Fibroblast of peridontal ligament (primary cell): ENCODE data around the gene TMEM51.

ENCODE experiments used
- DNase-seq: peaks from one replicate; pipeline ENCODE4 v3.0.0-alpha.2; 2010; ENCODE audit errors: extremely low read depth

TMEM51 gene

DNA sequence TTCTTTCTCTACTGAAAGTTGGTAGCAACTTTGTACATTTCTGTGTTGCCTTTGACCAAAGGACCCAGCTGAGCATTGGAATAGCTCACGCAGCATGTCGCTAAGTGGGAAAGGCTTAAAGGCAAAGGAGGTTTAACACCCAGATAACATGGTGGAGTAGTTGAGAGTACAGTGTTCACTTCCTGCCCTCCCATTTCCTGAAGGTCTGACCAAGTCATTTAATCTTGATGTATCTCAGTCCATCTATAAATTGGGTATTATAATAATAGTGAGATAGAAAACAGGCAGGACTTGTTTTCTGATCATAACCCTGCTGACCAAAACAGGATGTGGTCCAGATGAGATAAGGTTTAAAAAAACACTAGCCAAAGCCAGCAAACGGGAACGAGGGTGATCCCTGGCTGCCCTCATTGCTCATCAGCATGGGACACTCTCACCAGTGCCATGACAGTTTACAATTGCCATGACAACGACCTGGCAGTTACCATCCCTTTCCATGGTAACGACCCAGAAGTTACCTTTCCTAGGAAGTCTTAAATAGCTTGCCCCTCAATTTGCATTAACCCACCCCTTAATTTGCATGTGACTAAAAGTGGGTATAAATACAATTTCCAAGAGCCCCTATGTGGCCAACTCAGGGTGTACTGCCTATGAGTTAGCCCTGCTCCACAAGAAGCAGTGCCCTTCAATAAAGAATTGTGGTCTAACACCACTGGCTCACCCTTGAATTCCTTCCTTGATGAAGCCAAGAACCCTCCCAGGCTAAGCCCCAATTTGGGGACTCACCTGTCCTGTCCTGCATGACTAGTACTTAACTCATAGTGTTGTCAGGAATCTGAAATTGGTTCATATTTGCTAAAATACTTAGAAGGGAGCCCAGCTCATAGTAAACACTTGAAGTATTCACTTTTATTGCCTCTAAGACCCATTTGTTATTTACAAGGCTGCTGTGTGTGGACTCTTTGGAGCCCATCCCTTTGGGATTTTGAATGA lies 65.0 kb downstream of the TMEM51 start:
- no peak for DNase-seq

DNA sequence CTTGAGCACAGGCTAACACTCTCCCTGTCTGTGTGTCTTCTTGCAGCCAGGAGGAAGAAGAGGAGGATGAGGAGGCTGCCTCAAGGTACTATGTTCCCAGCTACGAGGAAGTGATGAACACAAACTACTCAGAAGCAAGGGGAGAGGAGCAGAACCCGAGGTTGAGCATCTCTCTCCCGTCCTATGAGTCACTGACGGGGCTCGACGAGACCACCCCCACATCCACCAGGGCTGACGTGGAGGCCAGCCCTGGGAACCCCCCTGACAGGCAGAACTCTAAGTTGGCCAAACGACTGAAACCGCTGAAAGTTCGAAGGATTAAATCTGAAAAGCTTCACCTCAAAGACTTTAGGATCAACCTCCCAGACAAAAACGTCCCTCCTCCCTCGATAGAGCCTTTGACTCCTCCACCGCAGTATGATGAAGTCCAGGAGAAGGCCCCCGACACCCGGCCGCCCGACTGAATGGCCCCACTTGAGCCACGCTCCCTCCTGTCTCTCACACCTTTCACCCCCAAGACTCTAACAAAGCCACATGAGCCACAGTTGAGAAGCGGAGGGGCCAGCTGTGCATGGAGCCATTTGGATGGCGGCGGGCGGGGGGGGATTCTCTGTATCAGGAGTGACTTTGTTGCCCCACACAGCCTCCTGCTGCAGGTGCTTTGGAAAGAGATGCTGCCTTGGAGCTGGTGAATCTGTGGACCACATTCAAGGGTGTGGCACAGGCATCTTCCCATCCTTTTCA lies 65.9 kb downstream of the TMEM51 start:
- no peak for DNase-seq

DNA sequence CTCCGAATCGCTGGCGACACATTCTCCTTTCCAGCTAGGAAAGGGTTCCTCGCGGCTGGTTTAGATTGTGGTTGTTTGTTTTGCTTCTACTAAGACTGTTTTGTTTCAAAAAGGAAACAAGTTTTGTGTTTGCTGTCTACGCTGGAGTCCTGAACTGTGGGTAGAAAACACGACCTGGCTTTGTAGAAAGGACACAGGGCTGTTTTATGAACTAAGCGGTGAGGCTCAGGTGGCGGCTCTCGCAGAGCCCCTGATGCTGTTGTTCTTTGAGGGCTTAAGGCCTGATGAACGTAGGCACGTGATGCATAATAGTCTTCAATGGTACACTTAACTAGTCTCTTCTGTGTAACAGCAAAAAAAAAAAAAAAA lies 66.5 kb downstream of the TMEM51 start:
- no peak for DNase-seq

DNA sequence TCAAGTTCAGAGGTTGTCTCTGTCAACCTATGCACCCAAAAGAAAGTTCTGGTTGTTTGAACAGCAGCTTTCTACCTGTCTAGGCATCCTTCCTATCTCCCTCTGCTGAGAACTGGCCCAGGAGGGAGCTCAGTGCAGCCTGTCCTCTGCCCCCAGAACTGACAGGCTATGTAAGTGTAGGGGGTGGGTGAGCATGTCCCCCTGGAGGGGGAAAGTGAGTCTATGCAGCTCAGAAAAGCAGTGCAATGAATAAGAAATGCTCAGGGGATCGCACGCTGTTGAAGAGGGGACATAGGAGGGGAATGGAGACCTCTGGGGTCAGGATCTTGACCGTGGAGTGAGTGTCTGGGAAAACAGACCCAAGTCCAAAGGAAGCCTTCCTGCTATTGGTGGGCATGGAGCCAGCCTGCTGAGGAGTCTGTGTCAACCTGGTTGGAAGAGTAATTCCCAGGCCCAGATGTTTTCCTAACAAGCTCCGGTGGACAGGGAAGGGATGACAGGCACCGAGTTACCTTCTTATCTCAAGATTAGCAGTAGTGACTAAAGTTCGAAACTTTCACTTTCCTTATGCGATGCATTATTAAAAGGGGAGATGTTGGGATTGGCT lies 67.4 kb downstream of the TMEM51 start:
- no peak for DNase-seq

DNA sequence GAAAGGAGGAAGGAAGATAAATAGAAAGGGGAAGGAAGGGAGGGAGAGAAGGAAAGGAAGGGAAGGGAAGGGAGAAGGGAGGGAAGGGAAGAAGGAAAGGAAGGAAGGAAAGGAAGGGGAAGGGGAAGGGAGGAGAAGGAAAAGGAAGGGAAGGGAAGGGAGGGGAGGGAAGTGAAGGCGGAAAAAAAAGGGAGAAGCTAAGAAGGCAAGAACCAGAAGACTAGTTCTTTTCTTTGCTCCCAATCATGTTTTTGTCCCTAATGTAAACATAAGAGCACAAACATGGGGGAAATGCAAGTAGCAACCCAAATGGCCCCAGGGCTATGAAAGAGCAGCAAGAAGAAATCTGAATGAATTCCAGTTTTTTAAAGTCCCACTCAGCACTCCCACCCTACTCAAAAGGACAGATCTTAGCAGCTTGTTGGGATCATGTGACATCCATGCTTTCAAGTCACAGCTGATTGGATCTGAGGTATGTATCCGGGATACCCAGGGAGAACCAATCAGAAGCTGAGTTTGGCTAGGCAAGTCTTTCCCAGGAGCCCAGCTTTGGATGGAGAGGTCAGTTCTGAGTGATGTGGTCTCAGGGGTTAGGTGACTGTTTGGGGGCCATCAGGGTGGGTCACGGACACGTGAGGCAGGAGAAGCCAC lies 69.2 kb downstream of the TMEM51 start:
- no peak for DNase-seq

DNA sequence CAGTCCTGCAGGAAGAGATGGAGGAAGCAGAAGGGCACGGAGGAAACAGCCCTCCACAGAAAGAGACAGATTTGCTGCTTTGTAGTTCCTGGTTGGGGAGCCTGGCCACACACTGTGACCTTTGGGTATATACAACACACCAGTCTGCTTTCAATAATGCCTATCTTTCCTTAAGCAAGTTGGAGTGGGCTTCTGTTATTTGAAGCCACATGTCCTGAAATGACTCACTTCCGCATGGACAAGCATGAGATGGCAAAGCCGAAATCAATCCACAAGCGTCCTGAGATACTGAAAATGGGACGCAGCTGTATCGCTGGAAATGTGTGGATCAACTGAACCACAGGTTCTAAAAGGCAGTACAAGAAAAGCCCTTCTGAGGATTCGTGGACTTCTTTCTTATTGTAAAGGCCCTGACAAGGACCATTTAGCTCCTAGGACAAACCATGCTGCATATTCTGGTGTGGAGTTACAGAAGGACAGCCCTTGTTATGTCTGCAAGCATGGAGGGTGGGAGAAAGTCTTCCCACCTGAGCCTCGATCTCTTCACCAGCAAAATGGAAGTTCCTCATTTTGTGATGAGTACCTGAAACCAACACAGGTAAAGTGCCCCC lies 70.8 kb downstream of the TMEM51 start:
- no peak for DNase-seq

DNA sequence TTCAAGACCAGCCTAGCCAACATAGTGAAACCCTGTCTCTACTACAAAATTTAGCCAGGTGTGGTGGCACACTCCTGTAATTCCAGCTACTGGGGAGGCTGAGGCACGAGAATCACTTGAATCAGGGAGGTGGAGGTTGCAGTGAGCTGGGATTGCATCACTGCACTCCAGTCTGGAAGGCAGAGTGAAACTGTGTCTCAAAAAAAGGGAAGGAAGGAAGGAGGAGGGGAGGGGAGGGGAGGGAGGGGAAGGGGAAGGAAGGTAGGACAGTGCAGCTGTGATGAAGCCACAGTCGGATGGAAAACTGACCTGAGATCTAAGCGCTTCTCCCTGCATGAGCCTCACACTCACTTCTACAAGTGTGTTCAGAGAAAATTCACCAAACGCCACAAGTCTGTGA lies 71.4 kb downstream of the TMEM51 start:
- DNase-seq = no peak

DNA sequence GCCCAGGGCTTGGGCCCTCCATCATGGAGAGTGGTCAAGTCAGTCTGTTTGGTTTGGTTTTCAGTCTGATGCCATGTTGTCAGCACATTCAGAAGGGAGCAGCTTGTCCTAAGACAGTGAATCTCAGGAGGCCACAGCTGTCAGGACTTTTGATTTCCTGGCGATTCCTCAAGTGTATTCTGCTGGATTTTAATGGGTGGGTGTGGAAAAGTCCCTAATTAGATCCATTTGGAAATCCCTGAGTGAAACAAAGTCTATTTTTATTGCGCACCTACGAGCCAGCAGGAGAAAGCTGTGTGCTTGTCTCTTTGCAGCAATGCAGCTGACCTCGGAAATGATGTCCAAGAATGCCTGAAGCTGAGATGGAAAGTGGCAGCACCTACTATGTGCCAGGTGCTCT lies 71.9 kb downstream of the TMEM51 start:
- DNase-seq = no peak

DNA sequence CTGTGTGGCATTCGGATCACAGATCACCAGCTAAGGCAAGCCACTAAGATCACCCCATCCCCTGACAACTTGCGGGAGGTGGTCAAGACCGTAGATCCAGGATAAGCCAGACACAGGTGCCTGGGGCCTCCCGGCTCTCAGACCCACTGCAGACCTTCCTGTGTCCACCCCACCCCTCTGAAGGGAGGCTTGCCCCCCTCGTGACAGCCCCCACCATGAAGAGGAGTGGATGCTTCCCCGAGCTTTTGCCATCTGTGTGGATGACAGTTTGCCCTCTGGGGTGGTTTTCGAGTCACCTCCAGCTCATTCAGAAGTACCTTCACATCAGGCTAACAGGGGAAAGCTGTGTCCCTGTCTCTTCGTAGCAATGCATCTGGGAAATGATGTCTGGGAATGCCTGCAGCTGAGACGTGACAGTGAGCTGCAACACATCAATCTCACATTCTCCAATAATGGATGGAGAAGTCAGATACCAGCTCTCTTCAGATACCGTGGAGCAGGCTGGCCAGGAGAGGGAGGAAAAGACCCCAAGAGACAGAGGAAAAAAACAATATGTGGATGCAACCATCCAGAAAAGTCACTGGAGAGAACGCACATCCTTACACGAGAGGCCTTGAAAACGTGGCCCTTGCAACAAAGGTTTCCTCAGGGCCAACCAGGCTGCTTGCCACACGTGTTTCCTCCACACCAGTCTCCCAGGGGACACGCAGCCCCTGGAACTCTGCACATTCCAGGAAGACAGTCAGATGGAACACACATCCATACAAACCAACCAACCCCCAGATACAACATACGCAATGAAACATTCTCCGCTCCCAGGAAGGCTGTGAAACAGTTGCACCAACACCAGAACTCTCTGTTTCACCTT lies 73.1 kb downstream of the TMEM51 start:
- DNase-seq = no peak

DNA sequence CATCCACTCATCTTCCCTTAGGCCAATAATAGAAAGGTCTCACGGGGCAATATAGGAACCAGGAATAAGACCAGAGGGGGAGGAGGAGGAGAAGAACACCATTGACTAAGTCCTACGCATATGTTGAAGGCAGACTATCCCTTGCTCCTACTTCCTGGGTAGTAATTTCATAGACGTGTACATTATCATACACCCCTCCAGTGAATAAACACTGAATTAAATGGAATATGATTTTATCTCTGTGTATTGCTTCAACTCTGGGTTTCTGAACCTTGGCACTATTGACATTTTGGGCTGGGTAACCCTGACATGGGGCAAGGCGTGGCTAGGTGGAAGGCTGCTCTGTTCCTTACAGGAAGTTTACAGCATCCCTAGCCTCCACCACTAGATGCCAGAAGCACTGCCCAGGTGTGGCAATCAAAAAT lies 76.2 kb downstream of the TMEM51 start:
- no peak for DNase-seq

DNA sequence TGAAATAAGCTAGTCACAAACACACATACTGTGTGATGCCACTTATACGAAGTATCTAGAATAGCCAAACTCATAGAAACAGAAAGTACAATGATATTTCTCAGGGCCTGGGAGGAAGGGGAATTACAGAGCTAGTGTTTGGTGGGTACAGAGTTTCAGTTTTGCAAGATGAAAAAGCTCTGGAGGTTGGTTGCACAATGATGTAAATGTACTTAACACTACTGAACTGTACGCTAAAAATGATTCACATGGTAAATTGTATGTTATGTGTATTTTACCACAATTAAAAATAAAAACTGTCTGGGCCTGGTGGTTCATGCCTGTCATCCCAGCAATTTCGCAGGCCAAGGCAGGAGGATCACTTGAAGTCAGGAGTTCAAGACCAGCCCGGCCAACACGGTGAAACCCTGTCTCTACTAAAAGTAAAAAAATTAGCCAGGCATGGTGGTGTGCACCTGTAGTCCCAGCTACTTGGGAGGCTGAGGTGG lies 78.2 kb downstream of the TMEM51 start:
- no peak for DNase-seq

DNA sequence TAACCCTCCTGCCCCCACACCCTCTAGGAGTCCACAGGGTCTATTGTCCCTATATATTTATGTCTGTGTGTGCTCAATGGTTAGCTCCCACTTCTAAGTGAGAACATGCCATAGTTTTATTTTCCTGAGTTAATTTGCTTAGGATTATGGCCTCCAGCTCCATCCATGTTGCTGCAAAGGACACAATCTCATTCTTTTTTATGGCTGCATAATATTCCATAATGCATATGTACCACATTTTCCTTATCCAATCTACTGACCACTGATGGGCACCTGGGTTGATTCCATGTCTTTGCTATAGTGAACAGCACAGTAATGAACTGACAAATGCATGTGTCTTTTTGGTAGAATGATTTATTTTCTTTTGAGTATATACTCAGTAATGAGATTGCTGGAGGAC lies 80.1 kb downstream of the TMEM51 start:
- DNase-seq = no peak

DNA sequence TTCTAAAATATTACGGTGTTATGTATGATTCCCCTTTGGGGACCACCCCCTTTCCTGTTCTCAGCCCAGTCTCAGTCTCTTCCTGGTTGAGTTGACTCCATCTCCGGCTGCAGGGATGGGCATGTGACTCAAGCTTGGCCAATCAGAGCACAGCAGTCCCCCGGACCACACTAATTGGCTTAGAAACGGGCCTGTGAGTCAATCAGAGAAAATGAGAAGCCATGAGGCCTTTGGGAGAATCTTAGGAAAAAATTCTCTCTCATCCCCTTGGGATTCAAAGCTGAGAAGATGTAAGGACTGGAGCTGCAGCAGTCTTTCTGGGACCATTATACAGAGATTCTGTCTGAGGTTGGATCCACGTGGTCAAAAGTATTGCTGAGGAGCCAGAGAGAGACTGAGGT lies 82.8 kb downstream of the TMEM51 start:
- no peak for DNase-seq

DNA sequence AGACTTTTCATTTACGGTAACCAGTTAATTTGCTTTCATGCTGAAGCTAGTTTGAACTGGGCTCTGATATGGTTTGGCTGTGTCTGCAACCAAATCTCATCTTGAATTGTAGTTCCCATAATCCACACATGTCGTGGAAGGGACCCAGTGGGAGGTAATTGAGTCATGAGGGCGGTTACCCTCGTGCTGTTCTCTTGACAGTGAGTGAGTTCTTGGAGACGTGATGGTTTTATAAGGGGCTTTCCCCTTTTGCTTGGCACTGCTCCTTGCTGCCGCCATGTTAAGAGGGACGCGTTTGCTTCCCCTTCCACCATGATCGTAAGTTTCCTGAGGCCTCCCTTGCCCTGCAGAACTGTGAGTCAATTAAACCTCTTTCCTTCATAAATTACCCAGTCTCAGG lies 83.2 kb downstream of the TMEM51 start:
- no peak for DNase-seq

DNA sequence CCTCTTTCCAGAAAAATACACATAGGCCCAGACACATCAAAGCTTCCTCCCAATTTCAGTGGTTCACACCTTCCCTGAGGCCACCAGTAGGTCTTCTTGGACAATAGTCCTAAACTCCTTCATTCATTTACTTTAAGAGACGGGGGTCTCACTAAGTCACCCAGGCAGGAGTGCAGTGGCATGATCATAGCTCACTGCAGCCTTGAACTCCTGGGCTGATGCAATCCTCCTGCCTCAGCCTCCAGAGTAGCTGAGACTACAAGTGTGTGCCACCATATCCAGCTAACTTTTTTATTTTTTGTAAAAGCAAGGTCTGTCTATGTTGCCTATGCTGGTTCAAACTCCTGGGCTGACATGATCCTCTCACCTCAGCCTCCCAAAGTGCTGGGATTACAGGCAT lies 85.2 kb downstream of the TMEM51 start:
- DNase-seq = no peak

DNA sequence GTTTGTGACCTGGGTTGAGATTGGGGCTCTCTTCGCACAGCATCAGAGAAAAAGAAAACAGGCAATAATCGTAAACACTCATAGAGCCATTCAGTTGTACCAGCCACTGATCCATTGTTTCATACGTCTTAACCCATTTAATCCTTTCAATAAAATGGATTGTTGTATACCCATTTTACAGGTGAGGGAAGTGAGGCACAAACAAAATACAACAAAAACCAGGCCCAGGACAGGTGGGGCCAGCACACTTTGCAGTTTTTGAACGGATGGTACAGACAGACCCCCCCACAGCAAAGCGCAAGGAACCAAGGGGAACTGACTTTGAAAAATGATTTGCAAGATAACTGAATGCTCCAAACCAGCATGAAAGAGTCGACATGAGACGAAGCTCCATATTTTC lies 89.2 kb downstream of the TMEM51 start:
- DNase-seq = no peak

DNA sequence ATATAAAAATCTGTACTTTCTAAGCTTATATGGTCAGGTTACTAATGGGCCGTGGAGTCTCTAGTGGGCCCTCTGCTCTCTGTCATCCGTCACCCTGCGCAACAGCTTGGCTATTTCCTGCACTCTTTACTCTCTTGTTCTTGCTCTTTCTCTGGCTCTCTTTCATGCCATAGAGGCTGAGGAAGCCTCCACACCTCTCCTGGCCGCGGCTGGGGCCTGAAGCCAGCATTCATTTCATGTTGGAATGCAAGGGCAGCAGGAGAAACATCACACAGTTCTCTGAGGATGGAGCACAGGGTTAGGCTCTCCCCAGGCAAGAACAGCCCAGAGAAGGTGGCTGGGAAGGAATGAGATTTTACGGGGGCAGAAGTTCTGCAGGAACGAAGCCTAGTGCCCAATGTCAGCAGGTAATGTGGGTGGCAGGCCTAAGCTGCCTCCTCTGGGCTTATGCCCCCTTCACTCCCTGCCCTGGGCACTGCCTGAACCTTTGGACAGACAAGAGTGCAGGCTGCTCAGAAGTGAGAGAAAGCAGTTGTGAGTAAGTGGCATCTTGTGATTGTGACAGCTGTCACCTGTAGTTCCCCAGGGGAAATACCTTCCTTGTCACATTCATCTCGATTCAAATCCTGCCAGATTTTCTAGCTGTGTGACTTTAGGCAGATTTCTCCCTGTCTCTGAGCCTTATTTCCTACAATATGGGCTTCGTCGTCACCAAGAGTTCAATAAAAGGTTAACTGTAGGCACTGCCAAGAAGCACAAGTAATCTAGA lies 89.9 kb downstream of the TMEM51 start:
- no peak for DNase-seq

DNA sequence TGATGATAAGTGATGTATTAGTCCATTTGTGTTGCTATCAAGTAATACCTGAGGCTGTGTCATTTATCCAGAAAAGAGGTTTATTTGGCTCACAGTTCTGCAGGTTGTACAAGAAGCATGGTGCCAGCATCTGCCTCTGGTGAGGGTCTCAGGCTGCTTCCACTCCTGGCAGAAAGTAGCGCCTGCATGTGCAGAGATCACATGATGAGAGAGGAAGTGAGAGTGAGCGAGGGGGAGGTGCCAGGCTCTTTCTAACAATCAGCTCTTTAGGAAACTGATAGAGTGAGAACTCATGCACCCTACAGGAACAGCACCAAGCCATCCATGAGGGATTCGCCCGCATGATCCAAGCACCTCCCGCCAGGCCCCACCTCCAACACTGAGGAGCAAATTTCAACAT lies 91.3 kb downstream of the TMEM51 start:
- no peak for DNase-seq

DNA sequence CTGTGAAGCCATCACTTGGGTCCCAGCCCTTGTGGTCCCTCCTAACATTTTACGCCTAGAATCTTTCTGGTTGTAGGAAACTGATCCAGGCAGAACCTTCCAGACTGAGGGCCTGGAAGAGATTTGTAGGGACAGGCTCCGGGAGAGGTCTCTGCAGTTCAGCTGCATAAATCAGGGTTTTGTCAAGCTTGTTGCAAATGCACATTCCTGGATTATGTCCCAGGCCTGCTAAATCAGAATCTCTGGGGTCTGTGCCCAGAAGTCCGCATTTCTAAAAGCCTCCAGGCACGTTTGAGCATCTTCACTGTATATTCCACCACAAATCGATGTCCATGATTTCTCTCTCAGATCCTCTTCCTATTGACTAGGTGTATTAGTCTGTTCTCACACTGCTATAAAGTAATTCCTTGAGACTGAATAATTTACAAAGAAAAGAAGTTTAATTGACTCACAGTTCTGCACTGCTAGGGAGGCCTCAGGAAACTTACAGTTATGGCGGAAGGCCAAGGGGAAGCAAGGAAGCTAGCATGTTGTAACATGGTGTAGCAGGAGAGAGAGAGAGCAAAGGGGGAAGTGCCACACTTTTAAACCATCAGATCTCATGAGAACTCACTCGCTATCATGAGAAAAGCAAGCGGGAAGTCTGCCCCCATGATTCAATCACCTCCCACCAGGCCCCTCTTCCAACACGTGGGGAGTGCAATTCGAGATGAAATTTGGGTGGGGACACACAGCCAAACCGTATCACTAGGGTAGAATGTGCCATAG lies 92.2 kb downstream of the TMEM51 start:
- no peak for DNase-seq
